ENCODE data around the gene RCAN2.

The RCAN2 gene

GRCh38 chr6:46502486-46503119 lies 11.4 kb upstream of the RCAN2 start:
- TF ChIP-seq EZH2 (optimal IDR thresholded peaks at IDR 0.05; ENCODE audit: low read depth, low read length) (no peak), CTCF (IDR thresholded peaks at IDR 0.05; ENCODE audit: low read length) (no peak), EZH2phosphoT487 (IDR thresholded peaks at IDR 0.05; ENCODE audit: low read length) (no peak)
- H4K20me1 ChIP-seq (ENCODE audit: insufficient read depth, low read length), result no peaks in the 10 kb centered on the region
- no peak overlapping the region for H3K4me2 ChIP-seq (ENCODE audit: low read depth, low read length)
- no peak overlapping the region for H3K9ac ChIP-seq (ENCODE audit: low read length)
- no peaks in the 10 kb centered on the region for H3K79me2 ChIP-seq (ENCODE audit: low read length)
- H3K36me3 ChIP-seq (replicated peaks; ENCODE audit: insufficient read depth, low read length), result no peaks in the 10 kb centered on the region
- no peak overlapping the region for H2AFZ ChIP-seq (ENCODE audit: low read length)
- DNase-seq, result no peak
- no peak overlapping the region for H3K27ac ChIP-seq (ENCODE audit: low read length)
- no peaks in the 10 kb centered on the region for H3F3A ChIP-seq (ENCODE audit: insufficient read depth, low read length)
- H3K4me3 ChIP-seq (ENCODE audit: low read length), result no peak overlapping the region
- H3K27me3 ChIP-seq (replicated peaks; ENCODE audit: insufficient read depth, low read length), result no peaks in the 10 kb centered on the region
- H3K4me1 ChIP-seq (ENCODE audit: low read length), result no peaks in the 10 kb centered on the region
- no peaks in the 10 kb centered on the region for H3K9me3 ChIP-seq (replicated peaks; ENCODE audit: insufficient read depth, low read length)
- H3K9me2 ChIP-seq (replicated peaks; ENCODE audit: insufficient read depth, low read length), result no peaks in the 10 kb centered on the region

- Histone ChIP-seq H2AFZ (ENCODE audit: low read length) (no peak overlapping the region), H3K9ac (ENCODE audit: low read length) (no peak overlapping the region), H3K27me3 (replicated peaks; ENCODE audit: insufficient read depth, low read length) (no peaks in the 10 kb centered on the region), H3K4me3 (ENCODE audit: low read length) (no peak overlapping the region), H3K79me2 (ENCODE audit: low read length) (no peaks in the 10 kb centered on the region), H3F3A (ENCODE audit: insufficient read depth, low read length) (no peaks in the 10 kb centered on the region), H3K9me2 (replicated peaks; ENCODE audit: insufficient read depth, low read length) (no peaks in the 10 kb centered on the region), H3K27ac (ENCODE audit: low read length) (no peak overlapping the region), H3K36me3 (replicated peaks; ENCODE audit: insufficient read depth, low read length) (no peaks in the 10 kb centered on the region), H3K4me2 (ENCODE audit: low read depth, low read length) (no peak overlapping the region), H3K9me3 (replicated peaks; ENCODE audit: insufficient read depth, low read length) (no peaks in the 10 kb centered on the region), H4K20me1 (ENCODE audit: insufficient read depth, low read length) (no peaks in the 10 kb centered on the region), H3K4me1 (ENCODE audit: low read length) (no peaks in the 10 kb centered on the region)
- no peak for TF ChIP-seq CTCF (IDR thresholded peaks at IDR 0.05; ENCODE audit: low read length)
- TF ChIP-seq EZH2 (optimal IDR thresholded peaks at IDR 0.05; ENCODE audit: low read depth, low read length), result no peak
- no peak for TF ChIP-seq EZH2phosphoT487 (IDR thresholded peaks at IDR 0.05; ENCODE audit: low read length)
- no peak for DNase-seq
These were observed 10.2 kb upstream of the RCAN2 start for GRCh38 chr6:46501136-46502089.

- Histone ChIP-seq H3K36me3 (replicated peaks; ENCODE audit: insufficient read depth, low read length) (no peaks in the 10 kb centered on the region), H3K9me3 (replicated peaks; ENCODE audit: insufficient read depth, low read length) (no peaks in the 10 kb centered on the region), H3K4me1 (ENCODE audit: low read length) (no peaks in the 10 kb centered on the region), H3K4me2 (ENCODE audit: low read depth, low read length) (no peak overlapping the region), H3K9me2 (replicated peaks; ENCODE audit: insufficient read depth, low read length) (no peaks in the 10 kb centered on the region), H3K27me3 (replicated peaks; ENCODE audit: insufficient read depth, low read length) (no peaks in the 10 kb centered on the region), H3K4me3 (ENCODE audit: low read length) (no peak overlapping the region), H3F3A (ENCODE audit: insufficient read depth, low read length) (no peaks in the 10 kb centered on the region), H3K27ac (ENCODE audit: low read length) (no peak overlapping the region), H3K79me2 (ENCODE audit: low read length) (no peaks in the 10 kb centered on the region), H4K20me1 (ENCODE audit: insufficient read depth, low read length) (no peaks in the 10 kb centered on the region), H3K9ac (ENCODE audit: low read length) (no peak overlapping the region), H2AFZ (ENCODE audit: low read length) (no peak overlapping the region)
- TF ChIP-seq EZH2phosphoT487 (IDR thresholded peaks at IDR 0.05; ENCODE audit: low read length) (no peak), CTCF (IDR thresholded peaks at IDR 0.05; ENCODE audit: low read length) (no peak), EZH2 (optimal IDR thresholded peaks at IDR 0.05; ENCODE audit: low read depth, low read length) (no peak)
- DNase-seq, result no peak
These were observed 9.1 kb upstream of the RCAN2 start for GRCh38 chr6:46500382-46500781.
